GM19099 (cell line): ENCODE data around the gene MAPKAP1.

Experiments used
- POLR2A ChIP-seq: IDR thresholded peaks from 3 replicates; pipeline ENCODE4 v1.6.1; 2011; ENCODE audit warnings: low read depth; ENCODE audit not compliant: insufficient read length; ENCODE audit errors: extremely low read depth

Gene MAPKAP1

GRCh38 chr9:125435776-125436612 is 271.0 kb downstream of the MAPKAP1 start:
- TF ChIP-seq POLR2A, result no peak

- TF ChIP-seq POLR2A, result no peak
These were observed 271.8 kb downstream of the MAPKAP1 start for GRCh38 chr9:125434986-125435775.

GRCh38 chr9:125433461-125434011 is 273.5 kb downstream of the MAPKAP1 start:
- TF ChIP-seq POLR2A, result no peak

GRCh38 chr9:125432715-125433385 is 274.2 kb downstream of the MAPKAP1 start:
- no peak for TF ChIP-seq POLR2A

GRCh38 chr9:125431741-125432271 is 275.2 kb downstream of the MAPKAP1 start:
- no peak for TF ChIP-seq POLR2A

- TF ChIP-seq POLR2A, result no peak
These were observed 276.0 kb downstream of the MAPKAP1 start for GRCh38 chr9:125431012-125431305.

- TF ChIP-seq POLR2A, result no peak
These were observed 276.6 kb downstream of the MAPKAP1 start for GRCh38 chr9:125430161-125431011.

GRCh38 chr9:125429476-125430160 is 277.4 kb downstream of the MAPKAP1 start:
- TF ChIP-seq POLR2A, result no peak

GRCh38 chr9:125428902-125429467 is 278.0 kb downstream of the MAPKAP1 start:
- no peak for TF ChIP-seq POLR2A

GRCh38 chr9:125428060-125428901 is 278.7 kb downstream of the MAPKAP1 start:
- no peak for TF ChIP-seq POLR2A

- TF ChIP-seq POLR2A, result no peak
These were observed 279.5 kb downstream of the MAPKAP1 start for GRCh38 chr9:125427556-125427955.

- TF ChIP-seq POLR2A, result no peak
These were observed 280.1 kb downstream of the MAPKAP1 start for GRCh38 chr9:125426926-125427325.

GRCh38 chr9:125425901-125426515 is 281.0 kb downstream of the MAPKAP1 start:
- TF ChIP-seq POLR2A, result no peak
